ENCODE data around the gene DCT. TPM values are rescaled to one million over a fixed set of nuclear protein-coding genes. Genes with fewer than 3 reads are reported as not detected.

Gene DCT
- total and polyA plus RNA-seq, 8 donors = 0.06 to 0.83 (median 0.26) TPM

GRCh38 chr13:94495806-94496205, 16.3 kb upstream of the DCT start:
- FAIRE-seq = no peak
- TF ChIP-seq CTCF (IDR thresholded peaks at IDR 0.05) = no peak
- Histone ChIP-seq H3K27me3 (no peaks in the 10 kb centered on the region), H3K36me3 (no peaks in the 10 kb centered on the region), H3K4me1 (no peaks in the 10 kb centered on the region), H3K27ac (no peak overlapping the region), H3K4me3 (no peak overlapping the region), H3K9me3 (no peaks in the 10 kb centered on the region)
- ATAC-seq = no peak
- intact Hi-C loops (cut with DNase I) = no loop called here
- 85 to 96% methylated on average over 3 of the region's 3 CpGs for WGBS, 2 donors
- no peak for DNase-seq

- DNase-seq (no peak), ATAC-seq (no peak), FAIRE-seq (no peak)
- no peaks in the 10 kb centered on the region for H3K27me3 ChIP-seq
- H3K4me3 ChIP-seq = no peak overlapping the region
- no peaks in the 10 kb centered on the region for H3K36me3 ChIP-seq
- no peaks in the 10 kb centered on the region for H3K4me1 ChIP-seq
- intact Hi-C loops (cut with DNase I) = no loop called here
- TF ChIP-seq CTCF (IDR thresholded peaks at IDR 0.05) = no peak
- no peaks in the 10 kb centered on the region for H3K9me3 ChIP-seq
- H3K27ac ChIP-seq = no peak overlapping the region
- 41 to 49% methylated on average over 2 of the region's 2 CpGs for WGBS, 2 donors
Measured at GRCh38 chr13:94494026-94494425, 14.5 kb upstream of the DCT start.

DNA sequence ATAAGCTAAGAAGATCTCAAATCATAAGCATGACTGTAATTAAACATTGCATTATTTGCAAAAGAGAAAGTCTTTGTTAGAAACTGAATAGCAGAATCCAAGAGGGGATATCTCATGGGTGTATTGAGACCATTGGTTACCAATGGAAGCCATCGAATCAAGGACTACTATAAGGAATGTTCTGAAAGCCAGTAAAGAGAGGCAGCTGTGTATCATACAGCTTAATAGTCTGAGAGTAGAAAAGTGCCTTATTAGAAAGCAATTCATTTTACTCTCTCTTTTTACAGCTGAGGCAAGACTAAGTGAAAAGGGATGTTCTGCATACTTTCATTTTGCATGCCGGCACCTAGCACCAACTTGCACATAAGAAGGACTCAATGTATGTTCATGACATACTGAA, 7.6 kb upstream of the DCT start:
- intact Hi-C loops (cut with DNase I) = no loop called here
- Histone ChIP-seq H3K27ac (no peak overlapping the region), H3K4me3 (no peak overlapping the region), H3K27me3 (no peaks in the 10 kb centered on the region), H3K36me3 (no peaks in the 10 kb centered on the region), H3K4me1 (no peaks in the 10 kb centered on the region), H3K9me3 (no peaks in the 10 kb centered on the region)
- DNase-seq (no peak), FAIRE-seq (no peak), ATAC-seq (no peak)
- no peak for TF ChIP-seq CTCF (IDR thresholded peaks at IDR 0.05)
- WGBS, 2 donors = 71 to 86% methylated on average over 2 of the region's 2 CpGs

- Histone ChIP-seq H3K27ac (no peak overlapping the region), H3K27me3 (no peaks in the 10 kb centered on the region), H3K36me3 (no peaks in the 10 kb centered on the region), H3K4me1 (no peaks in the 10 kb centered on the region), H3K9me3 (no peaks in the 10 kb centered on the region), H3K4me3 (no peak overlapping the region)
- TF ChIP-seq CTCF (IDR thresholded peaks at IDR 0.05) = no peak
- no peak for FAIRE-seq
- no peak for ATAC-seq
- intact Hi-C loops (cut with DNase I) = no loop called here
- WGBS, 2 donors = 77 to 81% methylated on average over 5 of the region's 5 CpGs
- no peak for DNase-seq
Measured at GRCh38 chr13:94483970-94484369, 4.5 kb upstream of the DCT start.

DNA sequence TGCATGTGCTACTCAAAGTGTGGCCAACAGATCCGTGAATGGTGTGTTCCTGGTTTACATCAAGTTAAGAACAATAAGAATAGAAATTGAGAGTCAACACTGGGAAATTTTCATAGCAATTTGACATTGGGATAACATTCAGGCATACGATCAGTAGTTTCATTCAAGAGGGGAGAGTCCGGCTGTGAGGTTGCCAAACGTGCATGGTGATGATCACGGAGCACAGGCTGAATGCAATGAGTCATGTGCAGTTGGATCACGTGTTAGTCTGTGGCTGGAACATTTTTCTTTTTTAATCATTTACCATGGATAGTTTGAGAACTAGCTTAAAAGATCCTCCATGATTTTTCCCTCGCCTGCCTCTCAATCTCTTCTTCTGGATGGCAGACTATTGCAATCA, 2.5 kb upstream of the DCT start:
- WGBS, 2 donors = 48 to 50% methylated on average over 7 of the region's 7 CpGs

More for the DNA sequence above, 2.5 kb upstream of the DCT start:
- intact Hi-C loops (cut with DNase I) = no loop called here
- ATAC-seq (peak in 2 of 4 donors; percentile 41 to 53), DNase-seq (peak in 1 of 6 donors; percentile 21), FAIRE-seq (no peak)
- Histone ChIP-seq H3K4me3 (no peak overlapping the region), H3K9me3 (no peaks in the 10 kb centered on the region), H3K27me3 (no peaks in the 10 kb centered on the region), H3K27ac (no peak overlapping the region), H3K4me1 (no peaks in the 10 kb centered on the region), H3K36me3 (no peaks in the 10 kb centered on the region)
- TF ChIP-seq CTCF (IDR thresholded peaks at IDR 0.05) = no peak
